RWPE1 (cell line): ENCODE measurements around the gene FAM193B.

Experiments used
- CTCF ChIA-PET: fragments of 350-600 bp; sonication (Branson Sonifier 250); formaldehyde crosslinking; extraction: SDS; loops from one replicate; lab custom pipeline; 2021; lab: Yijun Ruan, JAX
- POLR2A ChIA-PET: fragments of 400-600 bp; formaldehyde crosslinking; extraction: SDS; loops from one replicate; lab custom pipeline; 2020; ENCODE audit warnings: antibody characterized with exemption; ENCODE audit not compliant: low non-redundant PET; lab: Yijun Ruan, JAX
- DNase-seq: peaks from one replicate; pipeline ENCODE4 v3.0.0; 2012; ENCODE audit warnings: low spot score
- H3K27ac ChIP-seq: fragments of 450-650 bp; 2 replicates; pipeline ENCODE4 v1.5.1; 2017
- CTCF ChIP-seq: fragments of 450-650 bp; conservative IDR thresholded peaks from 2 replicates; pipeline ENCODE4 v1.5.1; 2017; ENCODE audit warnings: low read depth, mild to moderate bottlenecking

Gene FAM193B

DNA sequence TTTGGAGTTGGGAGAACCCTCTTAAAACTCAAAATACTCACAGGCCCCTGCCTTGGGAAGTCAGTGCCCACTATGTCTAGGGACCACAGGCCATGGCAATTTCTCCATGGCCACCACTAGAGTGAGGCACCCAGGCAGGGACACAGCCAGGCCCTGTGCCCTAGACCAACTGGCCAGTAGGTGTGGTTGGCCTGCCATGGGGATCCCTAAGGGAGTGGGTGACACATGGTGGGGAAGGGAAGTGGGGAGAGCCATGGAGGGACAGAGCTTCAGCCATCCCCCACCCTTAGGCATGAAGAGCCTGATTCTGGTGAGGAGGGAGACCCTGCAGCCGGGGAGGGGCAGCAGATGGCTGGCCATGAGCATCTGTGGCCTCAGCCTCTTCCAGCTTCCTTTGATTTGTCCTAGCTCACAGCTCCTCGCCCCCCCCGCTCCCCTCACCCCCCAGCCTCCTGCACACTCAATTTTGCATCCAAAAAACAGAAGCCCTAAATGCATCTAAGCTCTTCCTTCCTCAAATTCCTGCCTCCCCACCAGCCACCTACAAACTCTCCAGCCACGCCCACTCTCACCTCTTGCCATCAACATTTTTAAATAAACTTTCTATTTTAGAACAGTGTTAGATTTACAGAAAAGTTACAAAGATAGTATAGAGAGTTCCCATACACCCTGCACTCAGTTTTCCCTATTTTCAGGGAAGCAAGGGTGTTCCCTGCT is 79.4 kb downstream of the FAM193B start:
- DNase-seq, result no peak
- TF ChIP-seq CTCF, result no peak
- CTCF ChIA-PET, result interaction anchor here (0.7 to 0.9 kb wide), 2 partner anchors 9 to 15 kb away, joined by 3 to 4 read pairs; no protein-coding TSS in a partner anchor
- H3K27ac ChIP-seq, result peak overlapping the region; percentile 82
- POLR2A ChIA-PET, result no interaction called here

- H3K27ac ChIP-seq, result peak overlapping the region; percentile 82
Measured at GRCh38 chr5:177474002-177474476, 80.3 kb downstream of the FAM193B start.

GRCh38 chr5:177473443-177474001 is 80.8 kb downstream of the FAM193B start, which contains the start of gene DBN1:
Gene DBN1 (minus strand): TSS chr5:177473634. CDS start chr5:177473521, 113 bp downstream.
- H3K27ac ChIP-seq, result peak within 1 kb of the TSS; percentile 82
- POLR2A ChIA-PET, result no interaction called here
- TF ChIP-seq CTCF, result no peak
- peak; percentile 82 for DNase-seq
- CTCF ChIA-PET, result interaction anchor here (0.9 to 1.0 kb wide), 2 partner anchors 17 to 28 kb away, joined by 3 to 4 read pairs; no protein-coding TSS in a partner anchor

More at GRCh38 chr5:177474002-177474476, 80.3 kb downstream of the FAM193B start:
- no peak for DNase-seq
- ChIA-PET POLR2A (no interaction called here), CTCF (interaction anchor here (0.9 kb wide), 1 partner anchor 16 kb away, joined by 3 read pairs; no protein-coding TSS in a partner anchor)
- no peak for TF ChIP-seq CTCF

- ChIA-PET CTCF (interaction anchor here (0.7 to 1.0 kb wide), 3 partner anchors 15 to 28 kb away, joined by 4 read pairs; no protein-coding TSS in a partner anchor), POLR2A (interaction anchor here (0.6 to 1.2 kb wide), 4 partner anchors 9 to 68 kb away, joined by 3 to 4 read pairs (median 3); partner anchors contain the start of gene PDLIM7)
- DNase-seq, result no peak
- H3K27ac ChIP-seq, result peak overlapping the region; percentile 82
- no peak for TF ChIP-seq CTCF
Measured at GRCh38 chr5:177472460-177473442, 81.6 kb downstream of the FAM193B start.

- peak overlapping the region; percentile 82 for H3K27ac ChIP-seq
- no peak for DNase-seq
- CTCF ChIA-PET, result interaction anchor here (0.7 to 0.8 kb wide), 2 partner anchors 14 to 16 kb away, joined by 4 read pairs; no protein-coding TSS in a partner anchor
- POLR2A ChIA-PET, result interaction anchor here (0.6 to 1.2 kb wide), 4 partner anchors 10 to 67 kb away, joined by 3 to 4 read pairs (median 3); partner anchors contain the start of gene PDLIM7
- no peak for TF ChIP-seq CTCF
Measured at GRCh38 chr5:177471610-177472356, 82.6 kb downstream of the FAM193B start.
